Keratinocyte (primary cell): Measurements from ENCODE around the gene SLX4IP.

Experiments used
- CTCF ChIP-seq, 3 experiments: IDR thresholded peaks in 1 of 3; conservative IDR thresholded peaks in 1 of 3; optimal IDR thresholded peaks in 1 of 3; 2 replicates in 2 of 3; 3 replicates in 1 of 3; pipeline versions ENCODE3 to v1.5.1; 2011; ENCODE audit warnings: low read length in 3 of 3, mild to moderate bottlenecking in 3 of 3, moderate library complexity in 2 of 3, control low read depth in 1 of 3, inconsistent platforms in 1 of 3; ENCODE audit not compliant: insufficient read depth in 2 of 3; ENCODE audit errors: extremely low read depth in 1 of 3
- EZH2 ChIP-seq: IDR thresholded peaks from one replicate; pipeline ENCODE4 v1.6.1; 2012; ENCODE audit warnings: inconsistent platforms, mild to moderate bottlenecking, low read length, moderate library complexity

GRCh38 chr20:10449270-10449669, 14.2 kb downstream of the SLX4IP start:
- TF ChIP-seq CTCF (optimal IDR thresholded peaks at IDR 0.05 in 1 of 3, IDR thresholded peaks at IDR 0.05 in 1 of 3, conservative IDR thresholded peaks at IDR 0.05 in 1 of 3; ENCODE audit: extremely low read depth in 1 of 3, insufficient read depth in 2 of 3, low read length in 3 of 3) (no peak), EZH2 (no peak)
